Upper lobe of right lung (tissue), 1 donor: ENCODE measurements around the gene AXDND1. TPM values are rescaled to one million over a fixed set of nuclear protein-coding genes. Genes with fewer than 3 reads are reported as not detected.

Experiments used
- ATAC-seq: fragments of 200-7000 bp; cut with Tn5 transposase; one replicate; pipeline ENCODE4 v1.9.1; 2020; ENCODE audit warnings: mild to moderate bottlenecking, moderate library complexity
- DNase-seq: peaks from one replicate; pipeline ENCODE4 v3.0.0-alpha.2; 2020
- H3K27ac ChIP-seq: fragments of 200-600 bp; one replicate; pipeline ENCODE4 v1.8.0; 2022
- H3K27me3 ChIP-seq: fragments of 200-600 bp; one replicate; pipeline ENCODE4 v1.8.0; 2022; ENCODE audit warnings: mild to moderate bottlenecking
- H3K36me3 ChIP-seq: fragments of 200-600 bp; one replicate; pipeline ENCODE4 v1.8.0; 2022
- H3K4me1 ChIP-seq: fragments of 200-600 bp; one replicate; pipeline ENCODE4 v1.8.0; 2022
- H3K4me3 ChIP-seq: fragments of 200-600 bp; one replicate; pipeline ENCODE4 v1.8.0; 2022; ENCODE audit warnings: mild to moderate bottlenecking
- H3K9me3 ChIP-seq: fragments of 200-600 bp; one replicate; pipeline ENCODE4 v1.8.0; 2022
- CTCF ChIP-seq: fragments of 200-600 bp; IDR thresholded peaks from one replicate; pipeline ENCODE4 v1.8.0; 2022; ENCODE audit warnings: antibody characterized with exemption
- intact Hi-C: fragments of 100-400 bp; cut with DNase I; formaldehyde crosslinking; loops from one replicate; pipeline ENCODE4 v1.11.0; 2022
- total RNA-seq: library from RNA; stranded (reverse); fragmentation: NEBNext Ultra II Directional; extraction: Animal tissue kit (Norgen Biotek cat#: 25700); gene quantifications from one replicate; pipeline ENCODE4 v1.2.1, GENCODE V29; 2021
- donor health status: DM: no; HTN: yes; CAD: no; lungs with severe emphysema.

The AXDND1 gene
- total RNA-seq, 1 donor from 2014 or later: not detected

DNA sequence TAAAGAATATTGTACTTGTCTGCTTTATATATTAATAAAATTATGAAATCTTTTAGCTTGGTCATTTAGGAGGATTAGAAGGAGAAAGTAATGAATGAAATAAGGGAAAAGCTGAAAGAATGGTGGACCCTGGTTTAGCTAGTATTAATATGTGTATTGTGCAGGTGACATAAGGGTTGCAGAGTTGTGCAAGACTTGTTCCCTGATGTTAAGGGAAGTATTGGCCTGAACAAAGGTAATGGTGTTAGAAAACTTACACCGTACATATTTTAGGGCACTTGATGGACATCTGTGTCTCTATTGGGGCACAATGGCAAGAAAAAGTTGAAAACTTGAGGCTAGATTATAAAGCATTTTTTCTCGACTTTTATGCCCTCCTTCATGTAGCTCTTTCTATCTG lies 39.9 kb upstream of the AXDND1 start:
- no peaks in the 10 kb centered on the region for H3K27me3 ChIP-seq
- H3K27ac ChIP-seq: no peak overlapping the region
- peaks cover 9% of the 10 kb centered on the region for H3K36me3 ChIP-seq
- no peaks in the 10 kb centered on the region for H3K9me3 ChIP-seq
- no peak overlapping the region for H3K4me3 ChIP-seq
- intact Hi-C loops: no loop called here
- H3K4me1 ChIP-seq: peaks cover 5% of the 10 kb centered on the region
- TF ChIP-seq CTCF: no peak
- DNase-seq (no peak), ATAC-seq (no peak)

DNA sequence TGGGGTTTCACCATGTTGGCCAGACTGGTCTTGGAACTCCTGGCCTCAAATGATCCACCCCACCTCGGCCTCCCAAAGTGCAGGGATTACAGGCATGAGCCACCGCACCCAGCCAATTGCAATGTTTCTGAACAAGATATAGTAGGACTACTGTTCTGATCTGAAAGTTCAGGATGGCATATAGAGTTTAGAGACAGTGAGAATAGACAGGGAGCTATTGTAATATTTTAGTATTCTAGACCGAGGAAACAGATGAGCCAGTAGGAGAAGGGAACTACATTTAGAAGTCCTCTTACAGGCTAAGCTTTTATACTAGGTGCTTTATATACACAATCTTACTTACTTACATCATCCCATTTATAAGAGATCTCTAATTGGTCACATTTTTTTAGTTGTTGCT lies 39.0 kb upstream of the AXDND1 start:
- H3K4me3 ChIP-seq: no peak overlapping the region
- no peaks in the 10 kb centered on the region for H3K9me3 ChIP-seq
- H3K36me3 ChIP-seq: peaks cover 9% of the 10 kb centered on the region
- peaks cover 5% of the 10 kb centered on the region for H3K4me1 ChIP-seq
- no peak for ATAC-seq
- no peak for DNase-seq
- no peaks in the 10 kb centered on the region for H3K27me3 ChIP-seq
- H3K27ac ChIP-seq: no peak overlapping the region
- no peak for TF ChIP-seq CTCF
- intact Hi-C loops: no loop called here

DNA sequence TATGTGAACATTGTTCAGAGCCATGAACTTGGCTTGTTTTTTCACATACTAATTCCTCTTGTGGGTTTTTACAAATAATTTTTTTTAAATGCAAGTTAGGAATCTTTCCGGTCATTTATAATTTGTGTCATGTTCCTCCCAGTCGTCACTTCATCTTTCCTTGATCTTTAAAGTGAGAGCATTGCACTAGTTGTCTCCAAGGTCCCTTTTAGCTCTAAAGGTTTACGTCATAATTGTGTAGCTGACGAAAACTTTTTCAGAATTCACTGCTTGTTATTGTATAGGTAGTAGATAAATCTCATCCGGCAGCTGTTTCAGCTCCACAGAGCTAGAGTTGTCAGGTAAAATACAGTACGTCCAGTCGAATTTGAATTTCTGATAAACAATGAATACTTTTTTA lies 38.6 kb upstream of the AXDND1 start:
- Histone ChIP-seq H3K4me1 (peaks cover 5% of the 10 kb centered on the region), H3K9me3 (no peaks in the 10 kb centered on the region), H3K4me3 (no peak overlapping the region), H3K27ac (no peak overlapping the region), H3K36me3 (peaks cover 9% of the 10 kb centered on the region), H3K27me3 (no peaks in the 10 kb centered on the region)
- intact Hi-C loops: no loop called here
- TF ChIP-seq CTCF: no peak
- DNase-seq (no peak), ATAC-seq (no peak)

- peaks cover 9% of the 10 kb centered on the region for H3K36me3 ChIP-seq
- peak; percentile 87 for ATAC-seq
- DNase-seq: no peak
- no peaks in the 10 kb centered on the region for H3K9me3 ChIP-seq
- H3K4me1 ChIP-seq: no peaks in the 10 kb centered on the region
- TF ChIP-seq CTCF: no peak
- H3K27me3 ChIP-seq: no peaks in the 10 kb centered on the region
- H3K27ac ChIP-seq: no peak overlapping the region
- intact Hi-C loops: no loop called here
- H3K4me3 ChIP-seq: no peak overlapping the region
Observed at GRCh38 chr1:179327679-179328078, 38.1 kb upstream of the AXDND1 start.

GRCh38 chr1:179329862-179330261 lies 35.9 kb upstream of the AXDND1 start:
- Histone ChIP-seq H3K4me3 (no peak overlapping the region), H3K9me3 (no peaks in the 10 kb centered on the region), H3K27ac (no peak overlapping the region), H3K36me3 (no peaks in the 10 kb centered on the region), H3K4me1 (no peaks in the 10 kb centered on the region), H3K27me3 (no peaks in the 10 kb centered on the region)
- ATAC-seq (no peak), DNase-seq (no peak)
- TF ChIP-seq CTCF: no peak
- intact Hi-C loops: no loop called here

DNA sequence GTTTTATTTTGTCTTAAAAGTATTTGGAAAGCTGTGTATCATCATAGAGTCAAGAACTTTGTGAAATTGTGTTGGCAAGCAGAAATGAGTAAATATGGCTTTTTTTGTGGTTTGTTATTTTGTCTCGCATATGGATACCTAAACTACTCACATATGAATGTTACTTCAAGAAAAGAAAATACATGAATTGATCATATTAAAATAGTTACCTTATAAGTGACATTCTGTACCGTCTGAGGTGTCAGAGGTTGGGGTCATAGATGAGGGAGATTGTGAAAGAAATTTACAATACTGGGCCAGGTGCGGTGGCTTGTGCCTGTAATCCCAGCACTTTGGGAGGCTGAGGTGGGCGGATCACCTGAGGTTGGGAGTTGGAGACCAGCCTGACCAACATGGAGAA lies 31.3 kb upstream of the AXDND1 start:
- no peaks in the 10 kb centered on the region for H3K4me1 ChIP-seq
- peaks cover 27% of the 10 kb centered on the region for H3K36me3 ChIP-seq
- H3K27me3 ChIP-seq: no peaks in the 10 kb centered on the region
- TF ChIP-seq CTCF: no peak
- intact Hi-C loops: no loop called here
- no peak for DNase-seq
- H3K4me3 ChIP-seq: no peak overlapping the region
- ATAC-seq: no peak
- H3K9me3 ChIP-seq: no peaks in the 10 kb centered on the region
- no peak overlapping the region for H3K27ac ChIP-seq
